Measurements from ENCODE around the gene KCNK5.

KCNK5 gene

GRCh38 chr6:39170389-39170788, 58.9 kb downstream of the KCNK5 start:
- DNase-seq, result no peak

- no peak for DNase-seq
Observed at GRCh38 chr6:39169448-39170344, 59.6 kb downstream of the KCNK5 start.

GRCh38 chr6:39167866-39168625, 61.2 kb downstream of the KCNK5 start:
- no peak for DNase-seq

GRCh38 chr6:39167321-39167720, 62.0 kb downstream of the KCNK5 start:
- no peak for DNase-seq

- DNase-seq, result no peak
Observed at GRCh38 chr6:39166912-39167290, 62.4 kb downstream of the KCNK5 start.

- DNase-seq, result peak; percentile 59
Observed at GRCh38 chr6:39166189-39166911, 62.9 kb downstream of the KCNK5 start.

GRCh38 chr6:39157511-39157910, 71.8 kb downstream of the KCNK5 start:
- no peak for DNase-seq

GRCh38 chr6:39156801-39157200, 72.5 kb downstream of the KCNK5 start:
- no peak for DNase-seq

- DNase-seq, result no peak
Observed at GRCh38 chr6:39154705-39155104, 74.6 kb downstream of the KCNK5 start.

- no peak for DNase-seq
Observed at GRCh38 chr6:39153766-39154397, 75.4 kb downstream of the KCNK5 start.

GRCh38 chr6:39152262-39152661, 77.0 kb downstream of the KCNK5 start:
- DNase-seq, result no peak

- DNase-seq, result no peak
Observed at GRCh38 chr6:39151211-39151610, 78.1 kb downstream of the KCNK5 start.

GRCh38 chr6:39144481-39145173, 84.6 kb downstream of the KCNK5 start:
- DNase-seq, result no peak

- no peak for DNase-seq
Observed at GRCh38 chr6:39143238-39143930, 85.9 kb downstream of the KCNK5 start.

- no peak for DNase-seq
Observed at GRCh38 chr6:39140556-39141167, 88.6 kb downstream of the KCNK5 start.

Data from DMS153 (cell line).